ENCODE measurements around the gene CD247.

DNA sequence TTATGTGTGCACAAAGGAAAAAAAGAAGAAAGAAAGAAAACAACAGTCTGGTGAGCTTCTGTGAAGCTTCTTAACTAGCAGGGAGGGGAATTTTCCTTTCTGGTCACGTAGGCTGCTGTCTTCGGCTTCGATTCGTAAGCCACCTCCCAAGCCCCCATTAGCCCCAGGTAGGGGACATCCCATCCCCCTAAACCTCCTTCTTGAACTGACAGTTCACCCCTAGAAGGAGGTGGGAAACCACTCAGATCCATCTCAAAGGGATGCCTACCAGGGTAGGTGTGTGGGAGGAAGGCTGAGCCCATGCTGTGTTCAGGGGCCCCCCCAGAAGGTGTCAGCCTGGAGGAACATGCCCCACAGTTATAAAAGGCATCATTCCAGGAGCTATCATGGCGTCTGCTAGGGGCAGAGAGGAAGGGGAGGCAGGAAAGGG is 25.8 kb downstream of the CD247 start:
- no peak for TF ChIP-seq CTCF (conservative IDR thresholded peaks at IDR 0.05; ENCODE audit: low read depth, low read length)
- TF ChIP-seq, protein P1, sequence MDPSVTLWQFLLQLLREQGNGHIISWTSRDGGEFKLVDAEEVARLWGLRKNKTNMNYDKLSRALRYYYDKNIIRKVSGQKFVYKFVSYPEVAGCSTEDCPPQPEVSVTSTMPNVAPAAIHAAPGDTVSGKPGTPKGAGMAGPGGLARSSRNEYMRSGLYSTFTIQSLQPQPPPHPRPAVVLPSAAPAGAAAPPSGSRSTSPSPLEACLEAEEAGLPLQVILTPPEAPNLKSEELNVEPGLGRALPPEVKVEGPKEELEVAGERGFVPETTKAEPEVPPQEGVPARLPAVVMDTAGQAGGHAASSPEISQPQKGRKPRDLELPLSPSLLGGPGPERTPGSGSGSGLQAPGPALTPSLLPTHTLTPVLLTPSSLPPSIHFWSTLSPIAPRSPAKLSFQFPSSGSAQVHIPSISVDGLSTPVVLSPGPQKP (IDR thresholded peaks at IDR 0.05; ENCODE audit: borderline replicate concordance, low read depth, low read length), result no peak
- TF ChIP-seq NFE2L2 (IDR thresholded peaks at IDR 0.05; ENCODE audit: low read depth, low read length), result no peak
- no peak for TF ChIP-seq BHLHE40 (IDR thresholded peaks at IDR 0.05; ENCODE audit: low read depth, low read length)
- TF ChIP-seq CHD1 (IDR thresholded peaks at IDR 0.05; ENCODE audit: low read depth, low read length), result no peak
- TF ChIP-seq POLR2A (IDR thresholded peaks at IDR 0.05; ENCODE audit: low read depth, low read length), result no peak
- TF ChIP-seq FOS (IDR thresholded peaks at IDR 0.05; ENCODE audit: low read depth, low read length), result no peak
